Peyer's patch (tissue), 4 donors: ENCODE results near the gene TGM5.

Experiments
- CTCF ChIP-seq, 6 experiments: fragments of 450-650 bp in 4 of 6; fragments of 200-600 bp in 2 of 6; sonication (generic) in 1 of 6; IDR thresholded peaks; one replicate each; pipeline ENCODE4 v1.5.1; 2017 to 2019; ENCODE audit warnings: antibody characterized with exemption in 6 of 6, mild to moderate bottlenecking in 3 of 6, moderate library complexity in 1 of 6
- POLR2A ChIP-seq, 2 donors: fragments of 450-650 bp; IDR thresholded peaks; one replicate each; pipeline ENCODE4 v1.5.1; 2017; ENCODE audit warnings: antibody characterized with exemption in 2 of 2, mild to moderate bottlenecking in 2 of 2, moderate library complexity in 2 of 2

DNA sequence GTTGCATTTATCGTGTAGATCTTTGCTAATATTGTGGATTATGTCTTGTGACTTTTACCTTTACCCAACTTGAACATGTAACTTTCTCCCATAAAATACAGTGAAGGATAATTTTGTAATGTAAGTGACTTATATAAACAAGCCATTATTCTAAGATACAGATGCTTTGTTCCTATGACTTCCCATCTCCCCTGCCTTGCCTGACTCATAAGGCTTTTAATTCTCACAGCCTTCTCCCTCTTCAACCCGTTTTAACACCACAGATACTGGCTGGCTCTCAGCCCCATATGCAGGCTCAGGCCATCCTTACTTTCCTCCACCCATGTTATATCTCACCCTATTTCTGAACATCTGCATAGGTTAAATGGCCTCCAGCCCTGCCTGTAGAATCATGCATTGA, 77.4 kb downstream of the TGM5 start:
- TF ChIP-seq CTCF (IDR thresholded peaks at IDR 0.05) (no peak), POLR2A (IDR thresholded peaks at IDR 0.05) (no peak)
